Right cardiac atrium (tissue), 5 donors: ENCODE results near the gene CRB2. TPM values are rescaled to one million over a fixed set of nuclear protein-coding genes. Genes with fewer than 3 reads are reported as not detected.

Experiments used
- ATAC-seq, 2 donors: fragments of 200-7000 bp; cut with Tn5 transposase; one replicate each; pipeline versions ENCODE4 v1.8.0 to v1.9.1; 2020; ENCODE audit warnings: moderate library complexity in 2 of 2, mild to moderate bottlenecking in 1 of 2
- DNase-seq, 3 donors: peaks; one replicate each; pipeline ENCODE4 v3.0.0-alpha.2; 2020
- H3K27ac ChIP-seq: one replicate; pipeline ENCODE4 v1.5.1; 2013; ENCODE audit warnings: mild to moderate bottlenecking, low read length, control low read depth, moderate library complexity
- H3K27me3 ChIP-seq: one replicate; pipeline ENCODE4 v1.6.1; 2013; ENCODE audit not compliant: control insufficient read depth, insufficient read depth
- H3K4me1 ChIP-seq: one replicate; pipeline ENCODE4 v1.6.1; 2013; ENCODE audit warnings: low read length; ENCODE audit not compliant: control insufficient read depth, insufficient read depth
- H3K4me3 ChIP-seq: one replicate; pipeline ENCODE4 v1.5.1; 2013; ENCODE audit warnings: low read length, control low read depth
- H3K9me3 ChIP-seq: one replicate; pipeline ENCODE4 v1.6.1; 2013; ENCODE audit warnings: low read length; ENCODE audit not compliant: control insufficient read depth
- WGBS: extraction: QIAGEN DNeasy Blood & Tissue Kit; methylation state at CpG from one replicate; pipeline ENCODE4 v1.1.7; 2013; 5-methylcytosine and 5-hydroxymethylcytosine counted together
- intact Hi-C, 4 donors: fragments of 100-400 bp; cut with DNase I; formaldehyde crosslinking; loops; one replicate each; pipeline versions ENCODE4 v1.11.0 to v1.14.0; 2022 to 2023
- polyA plus RNA-seq: library from polyadenylated mRNA; stranded (reverse); fragments of 200-250 nt; gene quantifications from one replicate; pipeline ENCODE4 v1.2.3, GENCODE V29; 2013
- total RNA-seq, 4 donors: library from RNA; stranded (reverse); fragmentation: NEBNext Ultra II Directional; extraction: Animal tissue kit (Norgen Biotek cat#: 25700); gene quantifications; one replicate each; pipeline ENCODE4 v1.2.1, GENCODE V29; 2021
- donor health status: healthy with polysubstance abuse.
- donor health status: DM: no; HTN: yes; CAD: no.
- donor health status: DM: no; HTN: no; CAD: no.
- donor health status: DM: no; HTN: yes; CAD: no; lungs with severe emphysema.
- donor health status: DM: yes; HTN: yes; CAD: no.

The CRB2 gene
- total and polyA plus RNA-seq, 5 donors = 0.02 to 0.26 (median 0.16) TPM; not detected in 1

DNA sequence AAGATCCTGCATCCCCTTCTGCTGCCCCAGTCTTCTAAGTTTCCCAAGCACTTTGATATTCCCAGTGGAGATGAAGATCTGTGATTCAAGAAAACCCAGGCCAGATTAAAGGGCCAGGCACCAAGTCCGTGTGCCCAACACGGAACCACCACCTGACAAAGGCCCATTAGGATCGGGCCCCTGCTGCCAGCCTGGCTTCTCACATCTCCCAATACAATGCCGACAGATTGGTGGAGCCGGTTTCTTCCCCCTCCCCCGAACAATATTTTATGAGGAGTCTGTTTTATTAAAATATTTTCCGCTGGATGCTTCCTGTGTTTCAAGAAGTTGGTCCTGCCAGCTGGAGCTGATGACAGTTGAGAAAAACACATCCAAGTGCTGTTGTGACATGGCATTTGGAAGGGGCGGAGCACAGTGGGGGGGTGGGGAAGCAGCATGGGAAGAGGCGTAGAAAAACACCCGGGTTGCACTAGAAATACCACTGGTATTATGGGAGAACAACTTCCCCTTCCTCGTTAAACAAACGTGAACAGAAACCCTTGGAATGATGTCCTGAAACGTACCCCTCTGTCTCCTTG is 45.0 kb downstream of the CRB2 start:
- no peak overlapping the region for H3K27ac ChIP-seq
- H3K4me3 ChIP-seq = peak overlapping the region; percentile 13
- H3K9me3 ChIP-seq = no peaks in the 10 kb centered on the region
- H3K4me1 ChIP-seq = no peaks in the 10 kb centered on the region
- H3K27me3 ChIP-seq = no peaks in the 10 kb centered on the region
- DNase-seq = peak in 2 of 3 donors; percentile 57 to 68
- intact Hi-C loops = loop anchor here in 1 of 4 donors (5.0 kb wide), 1 partner anchor 141 kb away; no protein-coding TSS in a partner anchor
- peak; percentile 50 to 66 for ATAC-seq
- WGBS = 58% methylated on average over 13 of the region's 13 CpGs

DNA sequence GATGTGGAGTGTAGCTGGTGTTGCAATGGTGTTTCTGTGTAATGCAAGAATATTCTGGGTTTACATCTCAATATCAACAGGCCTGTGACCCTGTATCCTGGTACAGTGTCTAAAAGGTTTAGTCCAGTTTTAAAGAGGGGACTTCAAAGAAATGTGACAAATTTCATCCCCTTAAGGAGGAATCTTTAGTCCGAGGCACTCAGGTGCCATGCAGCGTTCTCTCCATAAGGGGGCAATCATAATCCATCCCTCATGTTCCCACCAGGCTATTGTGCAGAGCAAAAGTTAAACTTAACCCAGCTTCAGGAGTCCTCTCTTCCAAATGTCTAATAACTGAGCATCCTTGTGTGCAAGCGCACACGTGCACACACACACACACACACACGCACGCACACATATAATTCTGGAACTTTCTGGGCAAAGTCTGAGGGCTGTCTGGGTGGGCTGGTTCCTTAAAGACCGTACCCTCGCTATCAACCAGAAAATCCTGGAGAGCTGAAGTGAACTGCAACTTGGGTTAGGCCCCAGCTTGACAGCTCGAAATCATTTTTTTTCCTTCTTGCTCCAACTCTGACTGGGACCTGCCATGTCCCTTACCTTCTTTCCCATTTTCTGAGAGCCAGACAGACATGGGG is 46.0 kb downstream of the CRB2 start:
- no peaks in the 10 kb centered on the region for H3K9me3 ChIP-seq
- no peaks in the 10 kb centered on the region for H3K27me3 ChIP-seq
- no peaks in the 10 kb centered on the region for H3K4me1 ChIP-seq
- peak in 2 of 3 donors; percentile 3 to 56 for DNase-seq
- H3K4me3 ChIP-seq = no peak overlapping the region
- WGBS = 51% methylated on average over 9 of the region's 9 CpGs
- no peak overlapping the region for H3K27ac ChIP-seq
- peak; percentile 75 to 77 for ATAC-seq
- intact Hi-C loops = loop anchor here in 1 of 4 donors (5.0 kb wide), 1 partner anchor 140 kb away; no protein-coding TSS in a partner anchor

DNA sequence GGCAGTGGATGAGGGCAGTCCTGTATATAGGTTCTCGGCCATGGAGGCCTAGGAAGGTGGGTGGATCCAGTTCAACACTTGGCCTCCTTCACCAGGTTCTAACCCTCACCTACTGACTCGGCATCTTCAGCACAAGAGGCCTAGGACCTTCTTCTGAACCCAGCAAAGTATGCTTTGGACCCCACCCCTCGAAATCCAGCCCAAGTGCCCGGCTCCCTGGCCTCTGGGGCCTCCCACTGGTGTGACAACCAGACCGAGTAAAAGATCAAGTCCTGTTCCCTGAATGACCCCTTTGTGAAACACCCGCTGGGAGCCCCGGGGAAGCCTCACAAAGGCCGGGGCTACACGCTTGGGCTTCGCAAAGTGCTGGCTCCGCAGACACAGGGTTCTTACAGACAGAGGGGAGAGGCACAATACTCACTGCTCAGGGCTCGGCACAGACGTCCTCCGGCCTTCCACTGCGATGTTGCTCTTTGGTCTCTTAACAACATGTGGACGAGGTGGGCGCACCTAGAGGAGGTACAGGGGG is 47.0 kb downstream of the CRB2 start:
- ATAC-seq (no peak), DNase-seq (no peak)
- Histone ChIP-seq H3K27me3 (no peaks in the 10 kb centered on the region), H3K4me1 (no peaks in the 10 kb centered on the region), H3K4me3 (no peak overlapping the region), H3K9me3 (no peaks in the 10 kb centered on the region), H3K27ac (no peak overlapping the region)
- intact Hi-C loops = loop anchor here in 1 of 4 donors (5.0 kb wide), 1 partner anchor 139 kb away; no protein-coding TSS in a partner anchor
- 93% methylated on average over 17 of the region's 17 CpGs for WGBS

DNA sequence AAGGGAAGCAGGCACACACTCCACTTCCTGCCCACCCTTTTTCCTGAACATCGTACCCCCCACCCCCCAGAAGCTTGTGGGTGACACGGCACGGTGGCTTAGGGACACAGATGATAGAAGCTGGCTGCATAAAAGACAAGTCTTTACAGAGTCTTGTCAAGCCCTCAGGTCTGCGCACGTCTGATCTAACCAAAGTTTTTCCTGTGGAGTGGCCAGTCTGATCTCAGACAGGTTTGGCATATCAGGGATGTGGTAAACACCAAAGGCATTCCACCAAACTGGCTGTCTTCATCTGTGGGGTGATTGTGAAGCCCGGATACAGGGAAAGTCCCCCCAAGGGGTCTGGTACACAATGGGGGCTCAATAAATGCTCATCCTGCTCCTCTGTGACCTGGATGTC is 50.0 kb downstream of the CRB2 start:
- no peak overlapping the region for H3K27ac ChIP-seq
- H3K4me3 ChIP-seq = no peak overlapping the region
- 82% methylated on average over 6 of the region's 6 CpGs for WGBS
- DNase-seq (no peak), ATAC-seq (no peak)
- peaks cover 5% of the 10 kb centered on the region for H3K4me1 ChIP-seq
- H3K27me3 ChIP-seq = no peaks in the 10 kb centered on the region
- intact Hi-C loops = no loop called here
- no peaks in the 10 kb centered on the region for H3K9me3 ChIP-seq

DNA sequence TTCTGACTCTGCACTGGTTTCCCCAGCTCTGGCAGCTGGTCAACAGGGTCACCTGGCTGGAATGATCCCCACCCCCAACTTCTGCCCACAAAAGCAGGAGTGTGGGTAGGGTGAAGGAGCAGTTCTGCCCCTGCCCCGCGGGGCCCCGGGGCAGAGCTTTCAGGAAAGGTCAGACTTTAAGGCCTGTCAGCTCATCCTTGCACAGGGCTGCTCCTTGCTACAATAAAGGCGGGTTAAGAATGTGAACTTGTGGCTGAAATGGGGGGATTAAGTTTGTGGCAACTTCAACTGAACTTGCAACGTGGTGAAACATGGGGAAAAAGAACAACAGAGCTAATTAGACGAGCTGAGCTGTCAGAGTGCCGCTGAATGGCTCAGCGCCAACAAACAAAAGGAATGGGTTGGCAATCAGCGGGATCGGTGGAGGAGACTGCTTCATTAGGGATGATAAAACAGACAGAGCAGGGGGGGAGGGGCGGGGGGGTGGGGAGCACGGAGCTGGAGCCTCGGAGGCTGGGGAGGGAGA is 50.8 kb downstream of the CRB2 start:
- ATAC-seq (no peak), DNase-seq (peak in 1 of 3 donors; percentile 53)
- no peaks in the 10 kb centered on the region for H3K9me3 ChIP-seq
- intact Hi-C loops = no loop called here
- no peaks in the 10 kb centered on the region for H3K27me3 ChIP-seq
- WGBS = 53% methylated on average over 13 of the region's 13 CpGs
- H3K4me3 ChIP-seq = no peak overlapping the region
- no peak overlapping the region for H3K27ac ChIP-seq
- peaks cover 5% of the 10 kb centered on the region for H3K4me1 ChIP-seq

DNA sequence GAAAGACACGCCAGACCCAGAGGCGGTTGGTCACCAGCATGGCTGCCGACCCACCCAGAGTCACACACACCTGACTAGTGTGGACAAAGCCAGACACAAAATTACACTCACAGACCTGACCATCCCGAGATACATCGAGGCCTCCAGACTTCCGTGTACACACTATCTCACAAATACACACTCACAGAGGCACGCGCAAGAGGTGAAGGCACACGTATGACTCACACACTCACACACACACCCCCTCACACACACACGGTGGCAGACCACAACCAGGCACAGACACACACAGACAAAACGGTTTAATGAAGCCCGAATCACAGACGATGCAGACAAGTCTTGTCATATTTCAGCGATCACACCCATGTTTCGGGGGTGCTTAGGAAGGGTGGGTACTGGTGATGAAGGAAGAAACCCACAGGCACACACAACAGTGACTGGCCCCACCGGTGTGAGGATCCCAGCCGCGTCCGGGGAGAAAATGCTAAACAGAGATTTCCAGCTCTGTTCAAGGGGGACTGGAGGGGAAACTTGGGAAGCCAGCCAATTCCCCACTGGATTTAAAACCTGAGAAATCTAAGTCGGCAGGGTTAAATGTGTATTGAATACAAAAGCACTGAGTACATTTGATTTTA is 51.3 kb downstream of the CRB2 start:
- intact Hi-C loops = no loop called here
- DNase-seq (no peak), ATAC-seq (no peak)
- peaks cover 5% of the 10 kb centered on the region for H3K4me1 ChIP-seq
- WGBS = 72% methylated on average over 20 of the region's 20 CpGs
- no peak overlapping the region for H3K27ac ChIP-seq
- no peak overlapping the region for H3K4me3 ChIP-seq
- no peaks in the 10 kb centered on the region for H3K9me3 ChIP-seq
- no peaks in the 10 kb centered on the region for H3K27me3 ChIP-seq

DNA sequence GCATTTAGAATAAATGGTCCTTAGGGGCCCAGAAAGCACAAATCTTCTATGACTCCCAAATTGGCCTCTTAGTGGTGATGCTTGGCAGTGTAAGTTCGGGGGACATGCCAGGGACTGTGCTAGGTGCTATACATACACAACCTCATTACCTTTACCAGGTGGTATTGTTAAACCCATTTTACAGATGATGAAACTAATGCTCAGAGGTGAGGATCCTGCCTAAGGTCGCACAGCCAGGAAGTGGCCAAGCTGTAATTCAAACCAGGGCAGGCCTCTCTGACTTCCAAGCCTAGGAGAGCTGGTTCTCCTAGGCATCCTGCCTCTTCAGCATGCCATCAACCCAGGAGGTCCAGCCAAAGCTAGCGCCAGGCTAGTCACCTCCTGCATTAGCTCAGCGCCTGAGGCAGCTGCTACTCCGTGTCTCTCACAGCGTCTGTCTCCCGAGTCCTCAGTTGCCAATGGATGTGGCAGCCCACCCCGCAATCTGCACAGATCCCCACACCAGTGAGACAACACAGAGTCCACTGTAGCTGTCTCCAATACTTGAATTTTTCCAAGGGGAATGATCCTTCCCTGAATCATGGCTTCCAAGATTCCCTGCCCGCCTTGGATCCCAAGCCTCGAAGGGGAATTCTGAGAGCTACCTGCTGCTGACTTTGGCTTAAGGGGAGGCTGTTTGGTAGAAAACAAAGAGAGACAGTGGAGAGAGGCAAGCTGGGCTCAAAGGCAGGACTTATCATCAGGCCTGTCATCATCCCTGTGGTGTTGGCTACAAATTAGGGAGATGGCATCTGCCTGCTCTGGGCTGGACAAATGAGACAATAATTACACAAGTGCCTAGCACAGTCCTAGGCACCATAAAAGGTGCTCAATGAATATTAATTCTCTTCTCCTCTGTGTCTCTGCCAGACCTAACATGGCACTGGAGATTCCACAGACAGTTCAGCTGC is 52.6 kb downstream of the CRB2 start:
- H3K27ac ChIP-seq = no peak overlapping the region
- 73% methylated on average over 10 of the region's 10 CpGs for WGBS
- intact Hi-C loops = no loop called here
- ATAC-seq (peak; percentile 37 to 56), DNase-seq (peak in 1 of 3 donors; percentile 54)
- H3K9me3 ChIP-seq = no peaks in the 10 kb centered on the region
- no peak overlapping the region for H3K4me3 ChIP-seq
- H3K4me1 ChIP-seq = peaks cover 5% of the 10 kb centered on the region
- H3K27me3 ChIP-seq = no peaks in the 10 kb centered on the region

DNA sequence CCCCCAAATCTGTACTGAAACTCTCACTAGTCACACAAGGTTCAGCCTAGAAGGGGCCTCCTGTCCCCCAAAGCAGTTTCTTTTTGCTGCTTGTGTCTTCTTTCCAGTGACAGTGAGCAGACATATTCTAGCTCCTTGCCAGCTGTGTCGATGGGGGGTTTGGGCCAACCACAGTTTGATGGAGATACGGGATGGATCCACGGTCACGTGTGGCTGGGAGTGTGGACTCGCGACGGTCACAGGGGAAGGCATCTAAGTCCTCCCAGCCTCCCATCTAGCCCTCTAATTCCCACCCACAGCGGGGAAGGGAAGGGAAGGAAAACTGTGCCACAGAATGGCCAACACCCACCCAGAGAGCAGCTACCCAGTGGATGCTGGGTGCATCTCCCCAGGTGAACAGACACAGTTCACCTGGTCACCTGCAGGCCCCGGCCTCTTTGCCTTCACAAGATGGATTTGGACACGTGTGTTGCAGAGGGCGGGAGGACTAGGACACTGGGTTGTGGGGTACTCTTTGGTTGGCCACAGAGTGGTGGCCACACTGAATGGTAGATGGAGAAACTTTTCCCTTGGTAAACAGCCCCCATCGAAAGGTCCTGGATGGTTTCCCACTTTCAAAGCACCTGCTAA is 54.4 kb downstream of the CRB2 start:
- no peaks in the 10 kb centered on the region for H3K27me3 ChIP-seq
- no peak overlapping the region for H3K27ac ChIP-seq
- ATAC-seq = no peak
- WGBS = 87% methylated on average over 12 of the region's 12 CpGs
- no peak for DNase-seq
- H3K4me1 ChIP-seq = peaks cover 5% of the 10 kb centered on the region
- no peaks in the 10 kb centered on the region for H3K9me3 ChIP-seq
- intact Hi-C loops = loop anchor here in 1 of 4 donors (10.0 kb wide), 1 partner anchor 634 kb away; no protein-coding TSS in a partner anchor
- H3K4me3 ChIP-seq = no peak overlapping the region

DNA sequence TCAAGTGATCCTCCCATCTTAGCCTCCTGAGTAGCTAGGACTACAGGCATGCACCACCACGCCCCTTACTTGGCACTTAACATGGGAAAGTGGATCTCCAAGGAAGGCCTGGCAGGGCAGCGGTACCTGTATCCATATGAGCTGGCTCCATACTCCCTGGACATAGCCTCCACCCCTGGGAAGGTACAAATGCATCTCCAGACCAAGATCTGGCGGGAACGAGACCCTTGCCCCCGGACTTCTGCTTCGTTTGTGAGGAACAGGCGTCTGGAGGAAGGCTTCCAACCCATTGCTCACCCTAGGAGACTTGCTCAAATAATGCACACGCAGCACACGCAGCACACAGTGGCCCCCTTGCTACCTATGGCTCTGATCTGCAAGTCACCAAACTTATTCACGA is 55.2 kb downstream of the CRB2 start:
- Histone ChIP-seq H3K27ac (no peak overlapping the region), H3K4me3 (no peak overlapping the region), H3K9me3 (no peaks in the 10 kb centered on the region), H3K27me3 (no peaks in the 10 kb centered on the region), H3K4me1 (peaks cover 5% of the 10 kb centered on the region)
- 96% methylated on average over 10 of the region's 10 CpGs for WGBS
- ATAC-seq = no peak
- DNase-seq = no peak
- intact Hi-C loops = loop anchor here in 1 of 4 donors (10.0 kb wide), 1 partner anchor 634 kb away; no protein-coding TSS in a partner anchor

DNA sequence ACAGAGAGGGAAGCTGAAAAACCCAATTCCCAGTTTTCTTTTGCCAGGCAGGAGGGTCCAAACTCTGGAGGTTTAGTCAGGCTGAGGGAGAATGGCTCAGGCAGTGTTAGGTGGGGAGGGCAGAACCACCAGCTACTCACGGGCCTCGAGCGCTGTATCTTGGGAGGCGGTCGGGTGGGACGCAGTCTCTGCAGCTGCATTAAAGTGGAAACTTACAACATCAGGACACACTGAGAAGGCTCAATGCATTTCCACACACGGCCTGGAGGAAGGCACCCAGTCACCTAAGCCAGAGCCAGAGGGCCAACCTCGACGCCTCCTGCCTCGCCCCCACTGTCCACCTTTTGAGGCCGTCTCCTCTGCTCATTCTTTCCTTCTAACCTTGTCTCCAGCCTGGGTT is 55.6 kb downstream of the CRB2 start:
- H3K4me1 ChIP-seq = peaks cover 5% of the 10 kb centered on the region
- ATAC-seq (no peak), DNase-seq (no peak)
- H3K27ac ChIP-seq = no peak overlapping the region
- no peaks in the 10 kb centered on the region for H3K9me3 ChIP-seq
- WGBS = 98% methylated on average over 11 of the region's 11 CpGs
- H3K27me3 ChIP-seq = no peaks in the 10 kb centered on the region
- intact Hi-C loops = loop anchor here in 1 of 4 donors (10.0 kb wide), 1 partner anchor 633 kb away; no protein-coding TSS in a partner anchor
- no peak overlapping the region for H3K4me3 ChIP-seq
